Astrocyte of the spinal cord (primary cell): ENCODE measurements around the gene SLC6A1.

Source experiments
- DNase-seq: peaks from one replicate; pipeline ENCODE4 v3.0.0; 2011; ENCODE audit warnings: low read depth, low spot score
- H3K4me3 ChIP-seq: 2 replicates; pipeline ENCODE4 v1.5.1; 2011; ENCODE audit warnings: low read depth, mild to moderate bottlenecking, low read length, moderate library complexity
- in situ Hi-C: cut with HindIII; loops from 2 replicates; pipeline ENCODE4 v1.10.0; 2017; ENCODE audit warnings: low sequenced_read_pairs
- TF ChIP-seq, protein P1 (sequence below): IDR thresholded peaks from 2 replicates; pipeline ENCODE4 v1.5.1; 2012; ENCODE audit warnings: low read depth, mild to moderate bottlenecking, low read length, inconsistent platforms

The SLC6A1 gene

DNA sequence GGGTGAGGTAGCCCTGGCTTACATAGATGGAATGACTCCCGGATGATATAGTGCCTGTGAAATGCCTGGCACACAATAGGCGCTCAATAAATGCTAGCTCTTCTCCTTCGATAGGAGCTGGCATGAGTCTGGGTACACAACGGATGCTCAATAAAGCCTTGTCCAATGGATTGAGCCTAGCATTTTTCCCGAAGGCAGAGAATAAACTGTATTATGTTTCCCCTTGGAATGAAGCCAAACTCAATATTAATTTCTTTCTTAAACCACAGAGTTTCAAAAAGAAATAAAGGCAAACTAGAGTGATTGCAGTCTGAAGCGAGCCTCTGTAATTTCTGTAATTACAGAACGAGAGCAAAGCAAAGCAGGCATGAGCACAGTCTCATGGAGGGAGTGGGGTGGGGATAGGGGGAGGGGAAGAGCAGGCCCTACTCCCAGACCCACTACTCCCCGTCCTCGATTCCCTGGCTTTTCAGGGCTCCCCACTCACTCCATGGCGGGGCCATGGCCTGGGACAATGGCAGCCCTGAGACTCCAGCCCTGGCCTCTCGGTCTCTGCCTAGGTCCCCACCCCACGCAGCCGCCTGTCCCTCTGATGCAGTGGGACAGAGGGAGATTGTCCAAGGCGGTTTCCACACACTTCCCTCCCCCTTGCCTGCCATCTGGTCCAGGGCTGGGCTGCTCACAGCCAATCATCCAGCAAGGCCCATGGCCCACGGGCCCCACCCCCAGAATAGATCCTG is 18.0 kb downstream of the SLC6A1 start:
- TF ChIP-seq, protein P1, sequence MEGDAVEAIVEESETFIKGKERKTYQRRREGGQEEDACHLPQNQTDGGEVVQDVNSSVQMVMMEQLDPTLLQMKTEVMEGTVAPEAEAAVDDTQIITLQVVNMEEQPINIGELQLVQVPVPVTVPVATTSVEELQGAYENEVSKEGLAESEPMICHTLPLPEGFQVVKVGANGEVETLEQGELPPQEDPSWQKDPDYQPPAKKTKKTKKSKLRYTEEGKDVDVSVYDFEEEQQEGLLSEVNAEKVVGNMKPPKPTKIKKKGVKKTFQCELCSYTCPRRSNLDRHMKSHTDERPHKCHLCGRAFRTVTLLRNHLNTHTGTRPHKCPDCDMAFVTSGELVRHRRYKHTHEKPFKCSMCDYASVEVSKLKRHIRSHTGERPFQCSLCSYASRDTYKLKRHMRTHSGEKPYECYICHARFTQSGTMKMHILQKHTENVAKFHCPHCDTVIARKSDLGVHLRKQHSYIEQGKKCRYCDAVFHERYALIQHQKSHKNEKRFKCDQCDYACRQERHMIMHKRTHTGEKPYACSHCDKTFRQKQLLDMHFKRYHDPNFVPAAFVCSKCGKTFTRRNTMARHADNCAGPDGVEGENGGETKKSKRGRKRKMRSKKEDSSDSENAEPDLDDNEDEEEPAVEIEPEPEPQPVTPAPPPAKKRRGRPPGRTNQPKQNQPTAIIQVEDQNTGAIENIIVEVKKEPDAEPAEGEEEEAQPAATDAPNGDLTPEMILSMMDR = no peak
- H3K4me3 ChIP-seq = no peak overlapping the region
- in situ Hi-C loops = no loop called here
- no peak for DNase-seq

DNA sequence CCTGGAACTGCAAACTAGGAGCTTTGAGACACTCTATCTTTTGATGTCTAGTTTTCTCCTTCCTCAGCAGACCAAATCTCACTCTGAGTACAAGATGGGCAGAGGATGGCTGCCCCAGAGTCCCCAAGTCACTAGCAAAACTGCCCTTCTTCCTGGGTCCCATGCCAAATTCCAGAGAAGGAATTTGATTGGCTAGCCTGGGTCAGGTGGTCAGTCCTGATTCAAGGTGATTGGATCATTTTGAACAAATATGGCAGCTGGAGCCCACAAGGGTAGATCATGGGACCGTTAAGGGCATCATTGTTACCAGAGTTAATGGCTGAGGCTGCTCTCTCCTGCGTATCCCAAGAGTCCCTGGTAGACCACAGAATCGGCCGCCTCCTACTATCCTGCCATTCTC is 21.7 kb downstream of the SLC6A1 start:
- H3K4me3 ChIP-seq = no peak overlapping the region
- TF ChIP-seq, protein P1 = no peak
- in situ Hi-C loops = no loop called here
- DNase-seq = no peak

DNA sequence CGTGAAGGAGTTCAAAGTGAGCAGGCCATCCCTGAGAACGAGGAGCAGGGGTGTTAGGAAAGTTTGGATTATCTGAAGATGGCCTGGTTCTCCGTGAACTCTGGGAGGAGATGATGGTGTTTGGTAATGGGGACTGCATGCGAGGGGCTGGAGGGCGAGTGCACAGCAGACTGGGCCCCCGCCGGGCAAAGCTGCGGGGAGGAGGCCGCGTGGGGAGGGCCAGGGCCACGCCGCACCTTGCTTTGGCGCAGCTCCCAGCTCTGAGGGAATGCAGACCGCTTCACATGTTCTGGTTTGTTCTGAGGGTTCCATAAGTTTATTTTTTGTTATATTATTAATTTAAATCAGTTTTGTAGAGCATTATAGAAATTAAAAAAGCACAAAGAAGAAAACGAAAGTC is 22.2 kb downstream of the SLC6A1 start:
- DNase-seq = no peak
- H3K4me3 ChIP-seq = no peak overlapping the region
- in situ Hi-C loops = no loop called here
- TF ChIP-seq, protein P1 = no peak

DNA sequence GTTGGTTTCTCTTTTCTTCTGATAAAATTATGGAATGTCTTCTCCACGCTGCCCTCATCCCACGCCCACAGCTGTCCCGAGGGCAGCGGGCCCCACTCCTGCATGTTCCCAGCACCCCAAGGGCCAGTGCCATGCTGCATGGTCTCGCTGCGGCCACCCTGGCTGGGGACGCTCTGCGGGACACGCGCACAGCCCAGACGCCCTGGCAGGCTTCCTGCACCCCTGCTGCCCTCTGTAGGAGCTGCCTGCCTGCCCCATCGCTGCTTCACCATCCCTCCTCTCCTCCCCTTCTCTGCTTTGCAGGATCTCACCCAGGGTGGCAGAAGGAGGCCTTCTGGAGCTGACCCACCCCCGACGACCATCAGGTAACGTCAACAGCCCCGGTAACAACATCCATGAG is 22.8 kb downstream of the SLC6A1 start:
- TF ChIP-seq, protein P1 = no peak
- in situ Hi-C loops = no loop called here
- DNase-seq = no peak
- no peak overlapping the region for H3K4me3 ChIP-seq

DNA sequence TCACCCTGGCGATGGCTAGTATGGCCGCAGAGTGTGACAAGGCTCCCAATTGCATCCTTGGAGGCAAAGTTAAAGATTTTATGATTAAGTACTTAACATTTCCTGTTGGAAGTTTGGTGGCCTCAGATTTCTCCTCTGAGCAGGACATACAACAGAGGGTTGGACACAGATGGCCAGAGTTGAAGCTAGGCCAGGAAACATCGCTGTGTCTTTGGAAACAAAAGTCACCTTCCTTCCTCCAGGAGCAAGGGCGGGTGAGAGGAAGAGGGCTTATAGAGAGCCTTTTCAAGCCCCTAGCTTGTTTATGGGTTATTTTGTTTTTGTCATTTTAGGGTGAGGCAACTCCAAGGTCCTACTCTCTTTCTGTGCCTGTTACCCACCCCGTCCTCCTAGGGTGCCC is 24.2 kb downstream of the SLC6A1 start:
- in situ Hi-C loops = no loop called here

DNA sequence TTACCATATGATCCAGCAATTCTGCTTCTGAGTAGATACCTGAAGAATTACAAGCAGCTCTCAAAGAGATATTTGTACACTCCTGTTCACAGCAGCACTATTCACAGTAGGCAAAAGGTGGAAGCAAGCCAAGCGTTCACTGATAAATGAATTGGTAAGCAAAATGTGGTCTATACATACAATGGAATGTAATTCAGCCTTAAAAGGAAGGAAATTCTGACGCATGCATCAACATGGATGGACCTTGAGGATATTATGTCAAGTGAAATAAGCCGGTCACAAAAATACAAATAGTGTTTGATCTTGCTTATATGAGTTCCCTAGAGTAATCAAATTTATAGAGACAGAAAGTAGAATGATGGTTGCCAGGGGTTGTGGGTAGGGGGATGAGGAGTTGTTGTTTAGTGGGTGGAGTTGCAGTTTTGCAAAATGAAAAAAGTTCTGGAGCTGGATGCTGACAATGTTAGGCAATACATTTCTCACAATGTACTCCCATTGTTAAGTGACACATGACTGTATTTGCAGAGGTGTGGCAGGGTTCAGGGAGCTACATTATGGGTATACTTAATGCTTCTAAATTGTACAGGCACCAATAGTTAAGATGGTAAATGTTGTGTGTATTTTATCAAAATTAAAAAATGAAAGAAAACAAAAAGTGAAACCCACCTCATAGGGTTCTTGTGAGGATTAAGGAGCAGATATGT is 26.7 kb downstream of the SLC6A1 start:
- TF ChIP-seq, protein P1 = no peak
- DNase-seq = no peak
- in situ Hi-C loops = no loop called here
- no peak overlapping the region for H3K4me3 ChIP-seq

More for the DNA sequence above, 24.2 kb downstream of the SLC6A1 start:
- H3K4me3 ChIP-seq = no peak overlapping the region
- DNase-seq = no peak
- TF ChIP-seq, protein P1 = no peak
